Activated CD4-positive, alpha-beta T cell treated with anti-CD3 and anti-CD28 coated beads for 1 hour (primary cell): ENCODE measurements around the gene CALY.

Experiments used
- DNase-seq: peaks from one replicate; pipeline ENCODE4 v3.0.0-alpha.2; 2020

Gene CALY

GRCh38 chr10:133350950-133351329 lies 14.2 kb upstream of the CALY start:
- DNase-seq, result no peak

GRCh38 chr10:133350283-133350949 lies 13.7 kb upstream of the CALY start:
- no peak for DNase-seq

- no peak for DNase-seq
Measured at GRCh38 chr10:133349577-133350011, 12.9 kb upstream of the CALY start.

- DNase-seq, result no peak
Measured at GRCh38 chr10:133349160-133349568, 12.5 kb upstream of the CALY start.

- DNase-seq, result no peak
Measured at GRCh38 chr10:133347710-133348517, 11.2 kb upstream of the CALY start.

GRCh38 chr10:133346413-133346812 lies 9.7 kb upstream of the CALY start:
- no peak for DNase-seq

- DNase-seq, result no peak
Measured at GRCh38 chr10:133344236-133344635, 7.5 kb upstream of the CALY start.

- no peak for DNase-seq
Measured at GRCh38 chr10:133343558-133343957, 6.9 kb upstream of the CALY start.

- no peak for DNase-seq
Measured at GRCh38 chr10:133342942-133343341, 6.2 kb upstream of the CALY start.

- DNase-seq, result no peak
Measured at GRCh38 chr10:133341983-133342382, 5.3 kb upstream of the CALY start.

GRCh38 chr10:133339708-133340380 lies 3.1 kb upstream of the CALY start:
- DNase-seq, result no peak

- no peak for DNase-seq
Measured at GRCh38 chr10:133338080-133339071, 1.7 kb upstream of the CALY start.

GRCh38 chr10:133337370-133337725 lies 652 bp upstream of the CALY start:
- DNase-seq, result no peak

- DNase-seq, result no peak
Measured at GRCh38 chr10:133336118-133336576, 549 bp downstream of the CALY start.

GRCh38 chr10:133335246-133336117 lies 1.2 kb downstream of the CALY start:
- DNase-seq, result peak; percentile 72

- DNase-seq, result no peak
Measured at GRCh38 chr10:133334503-133335245, 2.0 kb downstream of the CALY start.

- no peak for DNase-seq
Measured at GRCh38 chr10:133332936-133333699, 3.6 kb downstream of the CALY start.

GRCh38 chr10:133329491-133330202 lies 7.0 kb downstream of the CALY start:
- DNase-seq, result peak; percentile 79
